NCI-H1092 treated with DMSO at 0.1 percent for 48 hours (cell line): ENCODE results near the gene ADGRB3.
"Not testable (repeated sequence)": the region's sequence is repeated elsewhere in the genome, so short reads cannot be mapped to it uniquely, and the experiment has no call there.

Experiments
- DNase-seq: peaks from one replicate; lab custom pipeline; 2025; lab: John Stamatoyannopoulos, UW

ADGRB3 gene

DNA sequence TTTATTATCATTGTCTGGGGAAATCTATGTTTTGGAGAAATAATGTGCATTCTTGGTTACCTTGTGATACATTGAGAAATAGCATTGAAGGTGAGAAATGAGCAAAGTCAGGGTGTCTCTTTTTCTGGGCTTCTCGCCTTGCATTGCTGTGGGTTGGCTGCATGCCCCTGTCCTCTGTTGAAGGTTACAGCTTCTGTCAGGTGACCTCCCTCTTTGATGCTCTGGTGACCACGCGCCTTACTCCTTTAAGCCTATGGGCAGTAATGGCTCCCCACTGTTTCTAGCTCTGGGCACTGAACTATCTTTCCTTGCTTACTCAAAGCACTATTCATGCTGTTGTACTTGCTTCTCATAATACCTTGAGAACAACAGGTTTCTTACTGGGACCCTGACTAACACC is 14.6 kb downstream of the ADGRB3 start:
- DNase-seq: peak; percentile 12

DNA sequence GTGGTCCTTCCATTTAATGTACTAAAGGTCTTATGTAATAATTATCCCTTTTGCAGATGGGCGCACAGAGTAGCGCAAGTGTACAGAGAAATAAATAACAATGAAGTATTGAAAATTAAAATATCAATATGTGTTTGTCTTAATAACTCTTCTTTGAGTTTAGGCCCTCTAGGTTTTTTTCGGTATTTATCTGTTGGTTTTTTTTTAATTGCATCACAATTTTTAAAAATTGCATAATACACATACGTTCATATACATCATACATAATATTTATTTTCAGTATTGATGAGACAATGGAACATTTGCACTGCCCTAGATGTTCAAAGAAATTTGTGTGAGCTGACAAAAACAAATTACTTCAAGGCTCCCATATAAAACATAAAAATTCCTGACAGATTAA is 15.1 kb downstream of the ADGRB3 start:
- DNase-seq: no peak

DNA sequence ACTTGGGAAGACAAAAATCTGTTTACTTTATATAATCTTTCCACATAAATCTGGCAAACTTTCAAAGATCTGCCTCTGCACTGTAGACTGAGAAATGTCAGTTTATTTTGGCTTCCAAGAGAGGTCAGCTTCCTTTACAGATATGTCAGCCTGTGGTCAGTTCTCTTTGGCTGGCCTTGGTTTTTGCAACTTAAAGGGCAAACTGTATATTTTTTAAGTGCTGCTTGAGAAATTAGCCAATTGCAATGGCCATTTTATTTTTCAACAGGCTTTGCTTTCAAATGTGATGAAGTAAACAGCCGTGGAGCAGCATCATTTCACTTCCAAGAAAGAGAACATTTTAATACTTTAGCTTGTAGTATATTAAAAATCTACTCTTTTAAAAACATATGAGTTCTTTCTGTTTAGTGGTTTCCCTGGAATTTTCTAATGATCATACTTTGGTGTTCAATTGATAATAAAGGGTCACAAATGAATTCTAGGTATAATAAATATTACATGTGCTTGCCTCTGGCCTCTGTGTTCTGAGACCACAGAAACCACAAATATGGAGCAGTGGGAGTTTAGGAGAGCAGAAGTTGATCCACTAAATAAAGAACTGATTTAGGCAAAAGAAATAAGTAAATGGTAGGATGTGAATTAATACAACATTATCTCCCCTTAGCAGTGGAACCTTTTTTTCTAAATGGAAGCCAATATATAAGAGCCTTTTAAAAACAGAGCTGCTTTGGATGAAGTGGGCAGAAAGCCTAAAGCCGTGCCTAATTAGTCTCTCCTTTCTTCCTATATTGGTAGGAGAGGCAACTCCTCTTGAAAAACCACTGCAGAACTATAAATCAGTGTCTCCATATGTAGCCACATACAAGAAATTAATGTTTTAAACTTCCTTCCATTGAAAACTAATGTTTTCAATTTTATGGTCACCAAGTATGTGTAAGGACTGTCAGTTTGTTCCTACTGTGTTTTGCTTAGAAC is 16.2 kb downstream of the ADGRB3 start:
- peak; percentile 47 for DNase-seq

DNA sequence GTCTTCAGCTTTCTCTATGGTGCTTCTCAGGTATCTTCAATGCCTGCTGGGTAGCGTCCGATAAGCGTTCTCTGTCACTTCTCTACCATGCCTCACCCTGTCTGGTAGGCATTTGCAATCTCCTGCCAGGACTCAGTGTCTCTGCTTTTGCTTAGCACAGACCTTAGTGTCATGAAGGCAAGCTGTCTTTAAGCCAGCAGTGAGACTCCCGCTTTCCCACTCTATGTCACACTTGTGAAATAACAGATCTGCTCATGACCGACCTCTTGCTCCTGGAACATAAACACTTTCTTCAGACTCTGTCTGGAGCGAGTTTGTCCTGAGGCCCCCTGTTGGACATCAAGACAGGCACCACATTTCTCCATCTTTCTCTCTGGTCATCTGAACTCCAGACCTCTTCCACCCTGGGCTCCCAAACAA is 17.0 kb downstream of the ADGRB3 start:
- DNase-seq: no peak

DNA sequence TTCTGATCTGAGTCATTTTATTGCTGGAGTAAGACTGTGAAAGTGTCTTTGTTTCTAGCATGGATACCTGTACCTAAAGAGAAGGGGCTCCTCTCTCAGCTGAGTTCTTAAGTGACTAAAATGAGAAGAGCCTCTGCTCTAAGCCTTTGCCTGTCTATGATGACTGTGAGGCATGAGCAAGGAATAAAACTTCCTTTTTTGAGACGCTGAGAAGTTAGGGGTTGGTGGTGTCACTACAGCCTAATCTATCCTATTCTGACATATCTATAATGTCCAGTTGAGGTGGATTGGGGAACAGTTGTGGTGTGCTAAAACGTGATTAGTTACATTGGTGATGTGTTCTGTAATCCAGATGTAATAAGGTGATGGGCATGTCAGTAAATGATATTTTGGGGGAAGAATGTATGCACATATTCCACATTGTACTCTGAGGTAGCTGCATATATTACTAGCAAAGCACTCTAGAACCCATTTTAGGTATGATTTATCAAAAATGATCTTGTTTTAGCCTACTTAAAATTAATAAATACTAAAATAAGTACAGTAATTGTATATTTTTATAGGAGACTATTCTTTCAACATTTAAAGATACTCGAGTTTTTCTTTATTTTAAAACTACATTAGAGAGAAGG is 18.1 kb downstream of the ADGRB3 start:
- no peak for DNase-seq

DNA sequence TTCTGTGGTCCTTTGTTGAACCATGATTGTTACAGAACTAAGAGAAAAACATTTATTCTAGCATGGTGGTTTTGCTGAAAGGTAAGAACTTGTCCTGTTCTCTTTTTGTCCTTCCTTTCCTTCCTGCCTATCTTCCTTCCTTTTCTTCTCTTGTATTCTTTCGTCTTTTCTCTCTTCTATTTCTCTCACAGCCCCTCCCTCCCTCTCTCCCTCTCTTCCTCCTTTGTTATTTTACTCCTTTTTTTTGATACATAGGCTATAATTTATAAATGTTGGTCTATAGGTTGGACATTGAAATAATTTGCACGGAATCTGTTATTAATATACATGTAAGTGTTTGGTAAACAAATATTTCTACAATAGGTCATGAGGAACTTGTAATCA is 18.6 kb downstream of the ADGRB3 start:
- no peak for DNase-seq

DNA sequence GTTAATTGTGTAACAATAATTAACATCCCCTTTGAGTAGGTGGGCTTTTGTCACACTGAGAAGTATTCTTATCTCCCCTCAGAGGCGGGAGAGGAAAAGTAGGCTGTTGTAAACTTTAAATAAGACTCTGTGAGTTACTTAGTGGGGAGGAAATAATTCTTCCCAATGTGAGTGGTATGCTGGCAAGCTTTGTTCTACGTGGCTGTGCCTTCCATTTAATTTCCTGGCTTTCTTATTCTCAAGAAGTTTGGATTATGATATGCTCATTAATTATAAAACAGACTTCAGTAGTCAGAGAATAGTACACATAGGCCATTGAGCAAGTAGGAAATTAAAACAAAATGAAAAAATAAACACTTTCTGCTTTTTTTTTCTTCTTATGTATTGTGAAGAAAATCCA is 19.1 kb downstream of the ADGRB3 start:
- no peak for DNase-seq

DNA sequence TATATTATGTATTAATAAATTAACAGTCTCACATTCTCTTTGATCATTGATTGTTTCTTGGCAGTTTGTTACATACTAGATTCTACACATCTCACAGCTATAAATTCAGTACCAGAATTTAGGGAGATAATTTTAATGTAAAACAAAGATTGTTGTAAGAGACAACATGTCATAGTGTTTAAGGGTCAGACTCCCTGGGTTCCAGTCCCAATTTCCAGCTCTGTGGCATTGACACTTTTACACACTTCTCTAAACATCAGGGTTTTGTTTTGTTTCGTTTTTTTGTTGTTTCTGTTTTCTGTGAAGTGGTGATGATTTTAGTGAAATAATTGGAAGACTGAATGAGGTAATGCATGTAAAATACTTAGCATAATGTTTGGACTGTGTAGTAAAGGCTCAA is 19.9 kb downstream of the ADGRB3 start:
- DNase-seq: no peak

DNA sequence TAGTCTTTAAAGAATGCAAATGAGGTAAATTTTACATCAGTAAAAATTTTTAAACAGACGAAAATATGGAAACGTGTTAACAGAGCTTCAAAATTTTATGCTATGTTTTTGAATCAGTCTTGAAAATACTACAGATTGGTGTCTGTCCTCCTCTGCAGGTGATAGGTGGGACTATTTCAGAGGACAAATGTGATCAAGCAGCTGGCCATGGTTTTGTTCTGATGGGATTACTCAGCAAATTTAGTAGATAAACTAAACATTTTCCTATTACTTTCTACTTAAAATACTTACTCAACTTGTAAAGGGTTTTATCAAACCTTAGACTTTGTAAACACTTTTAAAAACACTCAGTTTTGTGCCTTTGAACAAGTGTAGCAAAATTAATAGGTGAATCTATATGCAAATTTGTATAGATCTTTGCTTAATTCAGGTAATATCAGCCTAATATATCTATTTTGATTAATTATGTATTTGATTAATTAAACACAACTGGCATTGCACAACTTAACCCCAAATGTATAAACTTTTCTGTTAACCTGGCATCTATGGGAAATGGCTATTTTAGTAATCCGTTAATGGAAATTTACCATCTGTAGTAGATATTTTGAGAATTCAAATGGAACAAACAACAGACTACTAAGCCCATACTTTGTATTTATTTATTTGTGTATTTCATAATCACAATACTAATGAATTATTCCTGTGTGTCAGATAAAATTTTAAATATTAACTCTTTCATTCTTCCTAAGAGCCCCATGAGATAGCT is 22.5 kb downstream of the ADGRB3 start:
- DNase-seq: no peak

DNA sequence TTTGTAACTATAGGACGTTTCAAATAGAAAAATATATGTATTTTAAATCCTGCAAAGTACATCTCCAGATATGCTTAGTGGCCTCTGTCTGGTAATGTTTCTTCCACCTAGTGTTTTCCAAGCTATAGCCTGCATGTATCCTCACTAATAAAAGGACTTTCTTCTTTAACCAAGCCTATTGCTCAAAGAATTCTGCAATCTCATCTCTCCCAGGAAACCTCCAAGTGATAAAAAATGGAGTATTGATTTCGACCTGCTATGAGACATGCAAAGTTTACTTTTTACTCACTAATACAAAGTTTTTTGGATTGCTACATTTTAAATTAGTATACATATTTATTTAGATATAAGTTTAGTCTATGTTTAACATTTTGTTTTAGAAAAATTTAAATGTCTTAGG is 23.3 kb downstream of the ADGRB3 start:
- no peak for DNase-seq

DNA sequence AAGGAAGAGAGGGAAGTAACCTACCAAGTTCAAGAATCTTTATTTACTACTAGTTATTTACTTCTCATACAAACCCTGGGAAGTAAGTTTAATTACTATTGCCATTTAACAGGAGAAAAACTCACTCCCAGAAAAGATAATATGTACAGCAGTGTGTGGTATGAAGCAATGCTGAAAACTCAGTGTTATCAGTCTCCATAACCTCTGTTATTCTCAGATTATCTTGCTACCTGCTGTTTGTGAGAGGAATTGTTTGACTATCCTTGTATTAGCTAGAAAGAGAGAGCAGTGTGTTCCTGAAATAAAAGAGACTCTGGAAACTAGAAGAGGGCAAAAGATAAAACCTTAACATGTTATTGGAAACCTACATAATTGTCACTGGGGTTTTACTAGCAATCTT is 38.2 kb downstream of the ADGRB3 start:
- DNase-seq: no peak

DNA sequence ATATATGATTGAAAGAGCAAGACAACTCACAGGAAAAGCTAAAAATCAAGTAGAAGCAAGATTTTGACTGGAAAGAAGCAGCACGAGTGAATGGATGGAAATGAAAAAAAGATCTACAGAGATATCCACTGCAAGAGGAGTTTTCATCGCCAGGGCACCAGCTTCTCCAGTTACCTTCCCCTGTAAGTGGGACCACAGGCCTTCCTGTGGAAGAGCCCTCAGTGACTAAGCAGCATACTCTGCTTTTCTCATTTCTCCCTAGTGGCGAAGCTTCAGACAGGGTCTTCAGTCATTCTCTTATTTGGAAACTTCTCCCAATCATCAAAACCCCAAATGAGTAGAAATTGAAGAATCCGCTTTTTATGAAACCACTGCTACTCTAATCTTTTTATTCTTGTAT is 40.5 kb downstream of the ADGRB3 start:
- DNase-seq: no peak

DNA sequence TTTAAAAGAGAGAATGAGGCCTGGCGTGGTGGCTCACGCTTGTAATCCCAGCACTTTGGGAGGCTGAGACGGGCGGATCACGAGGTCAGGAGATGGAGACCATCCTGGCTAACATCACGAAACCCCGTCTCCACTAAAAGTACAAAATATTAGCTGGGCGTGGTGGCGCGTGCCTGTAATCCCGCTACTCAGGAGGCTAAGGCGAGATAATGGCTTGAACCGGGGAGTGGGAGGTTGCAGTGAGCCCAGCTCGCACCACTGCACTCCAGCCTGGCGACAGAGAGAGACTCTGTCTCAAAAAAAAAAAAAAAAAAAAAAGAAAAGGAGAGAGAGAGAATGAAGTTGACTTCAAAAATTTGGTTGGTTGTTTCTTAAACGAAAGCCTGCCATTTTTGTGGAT is 41.0 kb downstream of the ADGRB3 start:
- DNase-seq: not testable (repeated sequence)

DNA sequence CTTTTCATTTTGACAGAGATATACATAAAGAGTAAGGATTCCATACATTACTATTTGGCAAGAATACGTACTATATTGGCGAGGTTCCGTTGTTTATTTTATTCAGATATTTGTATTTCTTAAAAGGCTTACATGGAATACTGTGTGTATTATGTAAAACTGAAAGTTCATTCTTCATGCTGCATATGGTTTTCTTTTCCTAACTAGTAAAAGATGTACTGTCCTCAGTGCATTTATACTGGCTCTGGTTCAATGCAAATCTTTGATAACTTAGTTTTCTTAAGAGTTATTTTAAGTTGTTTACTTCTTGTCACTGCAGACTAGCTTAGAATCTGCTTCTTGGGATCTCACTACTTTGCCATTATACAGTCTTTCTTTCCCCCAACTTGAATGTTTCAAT is 42.0 kb downstream of the ADGRB3 start:
- DNase-seq: no peak

DNA sequence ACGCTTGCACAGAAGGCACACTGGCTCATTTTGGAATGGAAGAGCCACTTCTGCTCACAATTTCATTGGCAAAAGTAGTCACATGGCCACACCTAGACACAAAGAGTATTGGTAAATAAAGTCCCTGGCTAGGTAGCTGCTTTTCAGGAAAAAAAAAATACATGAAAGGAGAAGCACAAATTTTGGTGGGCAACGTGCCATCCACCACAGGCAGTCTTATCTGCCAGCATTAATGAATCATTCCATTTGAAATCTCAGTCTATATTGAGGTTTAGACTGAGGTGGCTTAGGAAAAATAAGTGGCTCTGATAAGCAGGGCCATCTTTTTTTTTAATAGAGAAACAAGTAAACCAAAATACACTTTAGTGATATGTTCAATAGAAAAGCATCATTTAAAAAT is 44.3 kb downstream of the ADGRB3 start:
- peak; percentile 47 for DNase-seq

DNA sequence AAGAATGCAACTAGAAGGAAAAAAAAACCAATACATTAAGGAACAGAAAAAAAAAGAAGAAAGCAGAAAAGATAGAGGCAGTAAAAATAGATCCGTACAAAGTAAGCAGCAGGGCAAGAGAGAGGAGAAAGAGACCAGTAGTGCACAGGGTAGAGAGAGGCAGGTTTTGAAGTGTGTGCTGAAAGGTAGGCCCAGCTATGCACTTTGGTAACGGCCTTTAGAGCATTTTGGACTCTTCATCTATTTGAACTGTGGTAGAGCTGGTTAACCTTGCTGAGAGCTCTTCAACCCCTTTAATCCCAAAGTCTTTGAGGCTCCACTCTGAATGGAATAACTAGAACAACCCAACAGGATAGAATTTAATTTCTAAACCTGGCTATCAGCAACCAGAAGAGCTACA is 45.2 kb downstream of the ADGRB3 start:
- no peak for DNase-seq

DNA sequence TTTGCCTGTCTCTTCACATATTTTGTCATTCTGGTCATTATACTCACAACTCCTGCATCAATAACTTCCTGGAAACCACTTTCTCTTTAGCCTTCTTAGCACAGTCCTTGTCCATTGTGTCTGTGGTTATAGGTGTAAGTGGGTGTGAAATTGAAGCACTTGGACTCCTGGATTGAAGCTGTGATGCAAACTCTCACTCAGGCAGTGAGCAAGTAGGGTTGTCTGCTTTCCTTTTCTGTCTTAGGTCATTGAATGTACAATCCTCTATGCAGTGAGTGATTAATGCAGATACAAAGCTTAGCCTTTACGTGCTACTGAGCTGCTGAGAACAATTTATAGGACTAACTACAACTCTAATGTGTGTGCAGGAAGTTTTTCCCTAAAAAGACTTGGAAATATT is 54.8 kb downstream of the ADGRB3 start:
- no peak for DNase-seq

DNA sequence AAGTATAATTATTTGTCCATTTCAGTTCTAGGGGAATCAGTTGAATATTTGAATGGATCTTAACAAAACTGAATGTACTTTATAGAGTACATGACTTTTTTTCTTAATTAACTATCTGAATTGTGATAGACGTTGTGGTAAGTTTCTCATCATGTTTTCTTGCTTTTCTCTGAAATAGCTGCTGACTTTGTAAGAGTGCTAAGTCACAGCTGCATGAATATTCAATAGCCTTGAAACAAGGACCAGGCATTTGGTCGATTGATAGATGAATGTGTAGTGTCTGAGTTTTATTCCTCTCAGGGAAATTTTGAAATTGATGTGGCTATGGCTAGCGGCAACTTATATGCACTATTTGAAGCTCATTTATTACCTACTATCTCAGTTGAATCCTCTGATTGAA is 56.0 kb downstream of the ADGRB3 start:
- no peak for DNase-seq

DNA sequence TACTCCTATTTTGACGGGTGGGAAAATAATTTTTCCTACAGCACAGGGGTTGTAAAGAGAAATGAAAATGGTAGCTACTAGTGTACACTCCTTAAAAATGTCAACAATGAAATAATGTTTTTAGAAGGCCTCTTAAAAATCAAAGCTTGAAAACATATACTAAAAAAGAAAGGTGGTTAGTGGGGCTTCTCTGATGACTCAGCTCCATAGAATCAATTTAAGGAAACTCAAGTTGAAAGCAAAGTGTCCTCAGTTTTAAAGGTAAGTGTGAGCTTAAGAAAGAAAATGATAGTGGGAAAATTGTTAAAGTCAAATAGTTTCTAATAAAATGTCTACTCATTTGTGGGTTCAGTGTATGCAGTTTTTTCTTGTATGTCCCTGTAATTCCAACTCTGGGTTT is 58.2 kb downstream of the ADGRB3 start:
- no peak for DNase-seq

DNA sequence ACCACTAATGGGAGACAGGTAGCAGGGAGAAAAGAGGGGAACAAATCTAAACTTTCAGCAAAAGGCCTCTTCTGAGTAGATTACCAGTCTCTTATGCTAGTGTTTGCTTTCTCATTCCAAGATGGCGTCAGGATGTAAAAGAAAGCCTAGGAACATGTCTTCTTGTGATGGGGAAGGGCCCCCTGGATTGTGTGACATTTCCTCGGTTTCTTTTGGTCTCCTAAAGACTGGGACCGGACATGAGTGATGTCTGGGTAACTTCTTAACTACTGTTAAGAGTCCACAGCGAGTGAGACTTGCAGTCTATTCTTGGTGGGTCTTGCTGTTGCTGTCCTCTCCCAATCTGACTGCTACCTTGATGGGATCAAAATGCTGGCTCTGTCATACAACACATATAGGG is 60.3 kb downstream of the ADGRB3 start:
- no peak for DNase-seq

DNA sequence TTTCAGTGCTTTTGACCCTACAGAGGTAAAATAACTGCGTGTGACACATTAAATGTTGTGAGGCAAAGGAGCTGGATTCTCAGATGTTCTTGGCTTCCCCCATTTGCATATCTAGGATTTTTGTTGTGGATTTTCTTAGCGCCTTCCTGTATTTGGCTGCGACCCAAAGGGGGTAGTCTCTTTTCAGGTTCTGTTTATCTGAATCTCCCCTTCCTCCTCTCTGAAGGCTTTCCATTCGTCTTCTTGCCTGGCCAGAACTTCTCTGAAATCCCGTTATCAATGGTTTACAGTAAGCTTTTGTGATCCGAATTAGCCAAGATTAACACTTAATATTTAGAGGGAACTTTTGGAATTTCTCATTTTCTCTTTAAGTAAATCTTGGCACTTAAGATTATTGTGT is 60.8 kb downstream of the ADGRB3 start:
- DNase-seq: no peak

DNA sequence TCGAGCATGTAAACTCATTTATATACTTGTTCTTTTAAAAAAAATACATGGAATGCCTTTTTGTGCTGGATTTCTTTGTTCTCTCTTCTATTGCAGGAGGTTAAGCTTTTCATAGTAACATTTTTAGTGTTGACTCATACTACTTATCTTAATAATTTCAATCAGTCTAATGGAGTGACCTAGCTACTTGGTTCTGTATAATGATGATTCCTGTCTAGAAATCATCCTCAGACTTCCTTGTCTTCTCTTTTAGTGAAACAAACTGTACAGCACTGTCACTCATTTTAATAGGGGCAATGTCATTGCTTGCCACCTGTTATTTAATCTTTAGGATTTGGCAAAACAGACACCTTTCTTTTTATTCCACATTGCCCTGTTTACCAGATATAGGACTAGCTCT is 62.3 kb downstream of the ADGRB3 start:
- no peak for DNase-seq

DNA sequence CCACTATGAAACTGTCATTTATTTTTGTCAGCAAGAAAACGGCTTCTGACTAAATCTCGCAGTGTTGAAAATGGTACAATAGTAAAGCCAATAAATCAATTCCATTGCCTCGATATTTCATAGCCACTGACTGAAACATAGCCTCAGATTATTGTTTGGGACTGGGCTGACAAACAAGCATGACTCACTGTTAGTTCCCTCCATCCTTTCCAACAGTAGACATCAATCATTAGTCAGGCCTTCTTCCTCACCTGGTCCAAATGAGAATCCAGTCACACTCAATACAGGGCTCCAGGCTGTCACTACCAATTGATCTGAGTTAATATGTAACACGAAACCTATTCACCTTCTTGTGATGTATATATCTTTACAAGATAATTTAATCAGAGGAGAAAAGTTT is 66.1 kb downstream of the ADGRB3 start:
- no peak for DNase-seq
